Measurements from ENCODE around the gene IPPK. TPM values are rescaled to one million over a fixed set of nuclear protein-coding genes. Genes with fewer than 3 reads are reported as not detected.

The IPPK gene
- total RNA-seq, 2 experiments from 2014 or later = 9.6 to 10.9 TPM

DNA sequence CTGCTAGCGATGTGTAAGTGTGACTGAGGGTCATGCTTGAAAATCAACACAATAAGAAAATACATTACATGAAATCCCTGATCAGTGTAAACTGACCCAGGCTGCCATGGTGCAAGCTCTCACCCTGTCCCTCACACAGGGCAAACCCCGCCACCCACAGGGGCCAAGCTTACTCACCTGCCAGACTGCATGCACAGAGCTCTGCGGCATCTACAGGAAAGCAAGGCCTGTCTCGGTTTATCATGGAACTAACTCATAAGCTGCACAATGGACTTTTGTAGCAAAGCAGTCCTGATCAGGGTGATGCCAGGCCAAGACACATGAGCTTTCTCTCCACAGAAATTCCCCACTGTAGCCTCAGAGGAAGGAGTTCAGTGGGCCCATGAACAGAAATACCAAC lies 9.7 kb downstream of the IPPK start:
- peaks cover 18% of the 10 kb centered on the region for H3K4me1 Mint-ChIP-seq
- H3K36me3 Mint-ChIP-seq (ENCODE audit: low read depth) = peaks cover 2% of the 10 kb centered on the region
- H3K27ac Mint-ChIP-seq = no peak overlapping the region
- no peaks in the 10 kb centered on the region for H3K9me3 Mint-ChIP-seq
- no peaks in the 10 kb centered on the region for H3K27me3 Mint-ChIP-seq
- no peak for DNase-seq
- H3K4me3 Mint-ChIP-seq = no peak overlapping the region
- POLR2A ChIA-PET = no interaction called here
- CTCF ChIA-PET = no interaction called here

- peaks cover 7% of the 10 kb centered on the region for H3K36me3 Mint-ChIP-seq (ENCODE audit: low read depth)
- peaks cover 11% of the 10 kb centered on the region for H3K4me1 Mint-ChIP-seq
- no peak overlapping the region for H3K4me3 Mint-ChIP-seq
- H3K27me3 Mint-ChIP-seq = no peaks in the 10 kb centered on the region
- ChIA-PET CTCF (no interaction called here), POLR2A (no interaction called here)
- no peaks in the 10 kb centered on the region for H3K9me3 Mint-ChIP-seq
- no peak for DNase-seq
- no peak overlapping the region for H3K27ac Mint-ChIP-seq
These were observed 10.3 kb downstream of the IPPK start for GRCh38 chr9:92659601-92660000.

GRCh38 chr9:92658611-92659010 lies 11.3 kb downstream of the IPPK start:
- Mint-ChIP-seq H3K36me3 (ENCODE audit: low read depth) (peaks cover 7% of the 10 kb centered on the region), H3K9me3 (no peaks in the 10 kb centered on the region), H3K4me1 (peaks cover 5% of the 10 kb centered on the region), H3K4me3 (no peak overlapping the region), H3K27ac (no peak overlapping the region), H3K27me3 (no peaks in the 10 kb centered on the region)
- no peak for DNase-seq
- CTCF ChIA-PET = no interaction called here
- POLR2A ChIA-PET = no interaction called here

GRCh38 chr9:92658176-92658575 lies 11.8 kb downstream of the IPPK start:
- H3K36me3 Mint-ChIP-seq (ENCODE audit: low read depth) = peaks cover 7% of the 10 kb centered on the region
- ChIA-PET CTCF (no interaction called here), POLR2A (no interaction called here)
- no peaks in the 10 kb centered on the region for H3K27me3 Mint-ChIP-seq
- no peak overlapping the region for H3K4me3 Mint-ChIP-seq
- H3K27ac Mint-ChIP-seq = no peak overlapping the region
- DNase-seq = no peak
- H3K4me1 Mint-ChIP-seq = peaks cover under 1% of the 10 kb centered on the region
- no peaks in the 10 kb centered on the region for H3K9me3 Mint-ChIP-seq

- Mint-ChIP-seq H3K4me1 (no peaks in the 10 kb centered on the region), H3K27ac (no peak overlapping the region), H3K9me3 (no peaks in the 10 kb centered on the region), H3K36me3 (ENCODE audit: low read depth) (peaks cover 9% of the 10 kb centered on the region), H3K27me3 (no peaks in the 10 kb centered on the region), H3K4me3 (no peak overlapping the region)
- DNase-seq = no peak
- CTCF ChIA-PET = no interaction called here
- POLR2A ChIA-PET = no interaction called here
These were observed 12.4 kb downstream of the IPPK start for GRCh38 chr9:92657296-92658094.

DNA sequence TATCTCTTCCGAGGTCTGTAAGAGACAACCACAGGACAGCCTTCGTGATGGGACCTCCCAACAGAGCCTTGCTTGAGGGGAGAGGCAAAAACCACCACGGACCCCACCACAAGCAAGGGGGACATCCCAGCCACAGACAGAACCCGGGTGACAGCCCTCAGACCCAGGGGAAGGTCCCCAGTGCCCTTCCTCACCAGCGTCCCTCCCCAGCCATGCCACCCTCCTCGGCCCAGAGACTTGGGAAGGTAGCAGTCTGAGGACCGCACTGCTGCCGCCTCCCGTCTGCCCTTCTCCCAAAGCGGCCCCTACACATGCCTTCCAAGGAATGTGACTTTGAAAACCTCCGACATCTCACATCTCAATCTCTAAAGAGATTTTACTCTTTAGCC lies 13.4 kb downstream of the IPPK start:
- H3K9me3 Mint-ChIP-seq = no peaks in the 10 kb centered on the region
- DNase-seq = no peak
- no peak overlapping the region for H3K27ac Mint-ChIP-seq
- no peaks in the 10 kb centered on the region for H3K4me1 Mint-ChIP-seq
- H3K27me3 Mint-ChIP-seq = no peaks in the 10 kb centered on the region
- peaks cover 10% of the 10 kb centered on the region for H3K36me3 Mint-ChIP-seq (ENCODE audit: low read depth)
- ChIA-PET POLR2A (no interaction called here), CTCF (no interaction called here)
- no peak overlapping the region for H3K4me3 Mint-ChIP-seq

GRCh38 chr9:92655896-92656536 lies 13.9 kb downstream of the IPPK start:
- CTCF ChIA-PET = no interaction called here
- H3K9me3 Mint-ChIP-seq = no peaks in the 10 kb centered on the region

DNA sequence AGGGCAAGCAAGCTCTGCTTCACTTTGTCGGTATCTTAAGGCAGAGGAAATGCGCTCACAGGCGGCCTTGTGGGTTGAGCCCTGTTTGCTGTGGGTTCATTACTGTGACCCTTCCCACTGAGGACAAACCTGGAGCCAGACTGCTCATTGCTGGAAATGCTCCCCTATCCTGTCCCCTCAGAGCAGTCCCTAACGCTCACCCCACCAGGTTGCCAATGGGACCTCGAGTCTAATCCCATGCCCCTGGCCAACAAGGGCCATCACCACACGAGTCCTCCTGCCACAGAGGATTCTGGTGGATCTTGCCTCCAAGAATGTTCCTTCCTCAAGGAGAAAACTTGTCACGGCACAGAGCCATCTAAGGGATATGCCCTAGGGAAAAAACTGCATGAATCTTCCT lies 14.6 kb downstream of the IPPK start:
- POLR2A ChIA-PET = no interaction called here
- Mint-ChIP-seq H3K4me3 (no peak overlapping the region), H3K27me3 (no peaks in the 10 kb centered on the region), H3K27ac (no peak overlapping the region), H3K4me1 (no peaks in the 10 kb centered on the region), H3K9me3 (no peaks in the 10 kb centered on the region), H3K36me3 (ENCODE audit: low read depth) (peaks cover 14% of the 10 kb centered on the region)
- CTCF ChIA-PET = no interaction called here
- no peak for DNase-seq

More at GRCh38 chr9:92655896-92656536, 13.9 kb downstream of the IPPK start:
- Mint-ChIP-seq H3K36me3 (ENCODE audit: low read depth) (peaks cover 11% of the 10 kb centered on the region), H3K27me3 (no peaks in the 10 kb centered on the region), H3K27ac (no peak overlapping the region), H3K4me1 (no peaks in the 10 kb centered on the region), H3K4me3 (no peak overlapping the region)
- no peak for DNase-seq
- POLR2A ChIA-PET = no interaction called here

DNA sequence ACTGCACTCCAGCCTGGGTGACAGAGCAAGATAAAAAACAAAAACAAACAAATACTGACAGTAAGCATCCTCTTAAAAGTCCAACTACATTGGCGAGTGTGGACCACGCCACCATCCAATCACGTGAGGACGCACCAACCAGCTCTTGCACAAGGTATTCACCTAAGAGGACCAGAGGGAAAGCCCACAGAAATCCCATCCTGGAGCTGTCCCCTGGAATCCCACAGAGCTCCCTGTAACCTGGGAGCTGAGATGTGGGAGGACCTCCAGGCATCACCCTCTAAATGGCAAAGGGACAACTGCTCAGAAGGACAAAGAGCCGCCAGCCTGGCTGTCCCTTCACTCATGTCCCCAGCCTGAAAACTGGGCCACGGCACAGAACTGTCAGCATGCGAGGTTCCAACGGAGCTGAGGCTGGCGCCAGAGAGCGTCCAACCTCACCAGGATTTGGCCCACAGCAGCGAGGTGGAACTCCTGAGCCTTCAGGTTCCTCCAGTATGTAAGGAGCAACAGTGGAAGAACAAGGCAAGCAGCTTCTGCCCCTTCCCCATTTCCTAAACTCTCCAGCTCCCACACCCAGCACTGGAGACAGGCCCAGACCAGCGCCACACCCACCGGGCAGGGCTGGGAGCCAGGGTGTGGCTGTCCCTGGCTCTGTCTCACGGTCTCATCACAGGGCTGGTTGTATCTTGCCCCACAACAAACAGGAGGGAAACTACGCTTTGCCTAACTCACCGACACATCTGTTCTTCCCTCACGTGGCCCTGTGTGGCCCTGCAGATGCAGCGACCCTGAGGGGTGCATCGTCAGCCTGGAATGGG lies 15.2 kb downstream of the IPPK start:
- DNase-seq = no peak
- Mint-ChIP-seq H3K27ac (no peak overlapping the region), H3K27me3 (no peaks in the 10 kb centered on the region), H3K9me3 (no peaks in the 10 kb centered on the region), H3K4me1 (no peaks in the 10 kb centered on the region), H3K4me3 (no peak overlapping the region), H3K36me3 (ENCODE audit: low read depth) (peaks cover 14% of the 10 kb centered on the region)
- ChIA-PET POLR2A (no interaction called here), CTCF (interaction anchor here (0.9 kb wide), 1 partner anchor 9 kb away, joined by 3 read pairs; no protein-coding TSS in a partner anchor)

DNA sequence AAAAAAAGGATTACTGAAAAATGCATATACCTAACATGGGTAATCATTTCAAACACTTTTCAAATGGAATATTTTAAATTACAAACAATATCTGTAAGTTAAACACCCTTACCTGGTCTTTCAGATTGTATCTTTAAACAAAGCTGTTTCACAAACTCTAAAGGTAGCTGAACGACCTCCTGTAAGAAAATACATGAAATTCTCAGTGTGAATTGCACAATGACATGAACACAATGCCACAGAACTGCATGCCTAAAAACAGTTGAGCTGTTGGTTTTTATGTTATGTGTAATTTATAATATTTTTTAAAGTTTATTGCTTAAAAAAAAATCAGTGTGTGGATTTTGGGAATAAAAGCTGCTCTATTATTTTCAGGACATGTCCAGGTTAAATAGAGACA lies 17.5 kb downstream of the IPPK start:
- Mint-ChIP-seq H3K36me3 (ENCODE audit: low read depth) (peaks cover 30% of the 10 kb centered on the region), H3K27ac (no peak overlapping the region), H3K4me1 (no peaks in the 10 kb centered on the region), H3K4me3 (no peak overlapping the region), H3K9me3 (no peaks in the 10 kb centered on the region), H3K27me3 (no peaks in the 10 kb centered on the region)
- POLR2A ChIA-PET = no interaction called here
- CTCF ChIA-PET = interaction anchor here (0.8 kb wide), 1 partner anchor 9 kb away, joined by 3 read pairs; no protein-coding TSS in a partner anchor
- DNase-seq = no peak

- Mint-ChIP-seq H3K4me3 (no peak overlapping the region), H3K36me3 (ENCODE audit: low read depth) (peaks cover 41% of the 10 kb centered on the region), H3K27me3 (no peaks in the 10 kb centered on the region), H3K27ac (no peak overlapping the region), H3K9me3 (peaks cover 2% of the 10 kb centered on the region), H3K4me1 (peaks cover 8% of the 10 kb centered on the region)
- ChIA-PET POLR2A (no interaction called here), CTCF (interaction anchor here (0.8 kb wide), 1 partner anchor 16 kb away, joined by 3 read pairs; no protein-coding TSS in a partner anchor)
- DNase-seq = no peak
These were observed 18.9 kb downstream of the IPPK start for GRCh38 chr9:92650839-92651621.

DNA sequence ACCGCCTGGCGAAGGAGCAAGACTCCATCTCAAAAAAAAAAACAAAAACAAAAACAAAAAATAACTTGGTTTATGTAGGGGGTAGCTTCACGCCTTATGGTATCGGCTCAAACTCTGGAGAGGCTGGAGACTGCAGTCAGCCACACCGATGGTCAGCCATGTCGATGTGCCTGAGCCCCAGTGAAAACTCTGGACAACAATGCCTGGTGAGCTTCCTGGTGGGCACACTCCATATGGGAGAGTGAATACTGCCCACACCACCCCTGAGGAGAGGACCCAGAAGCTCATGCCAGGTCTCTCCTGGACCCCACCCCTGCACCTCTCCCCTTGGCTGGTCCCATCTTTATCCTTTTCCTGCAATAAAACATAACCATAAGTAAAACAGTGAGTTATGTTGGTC lies 19.6 kb downstream of the IPPK start:
- CTCF ChIA-PET = no interaction called here
- POLR2A ChIA-PET = no interaction called here
- Mint-ChIP-seq H3K27ac (no peak overlapping the region), H3K36me3 (ENCODE audit: low read depth) (peaks cover 46% of the 10 kb centered on the region), H3K9me3 (peaks cover 7% of the 10 kb centered on the region), H3K27me3 (no peaks in the 10 kb centered on the region), H3K4me3 (no peak overlapping the region), H3K4me1 (peaks cover 9% of the 10 kb centered on the region)
- no peak for DNase-seq

Data from activated CD4-positive, alpha-beta T cell treated with anti-CD3 and anti-CD28 coated beads, Interleukin-2, amount 10 ng/mL, durations not matched to agents 7 days and 5 days (primary cell).